SU-DHL-6 (cell line): ENCODE results near the gene ASPRV1.
"Not testable (repeated sequence)": the region's sequence is repeated elsewhere in the genome, so short reads cannot be mapped to it uniquely, and the experiment has no call there.

Experiments used
- H2AFZ ChIP-seq: fragments of 200-600 bp; sonication (generic); 2 replicates; pipeline ENCODE4 v1.6.1; 2014; ENCODE audit warnings: low read depth, mild to moderate bottlenecking, moderate library complexity, mixed read lengths, antibody characterized with exemption, low read length; ENCODE audit not compliant: severe bottlenecking
- H3F3A ChIP-seq: fragments of 200-600 bp; shearing (Covaris generic); 2 replicates; pipeline ENCODE4 v1.6.0; 2016; ENCODE audit warnings: antibody characterized with exemption, mild to moderate bottlenecking; ENCODE audit not compliant: insufficient read depth
- H3K27ac ChIP-seq: fragments of 200-600 bp; sonication (generic); 2 replicates; pipeline ENCODE4 v1.5.1; 2016; ENCODE audit warnings: low read depth, mild to moderate bottlenecking, low read length, moderate library complexity, mixed read lengths
- H3K27me3 ChIP-seq: fragments of 200-600 bp; sonication (generic), shearing (Covaris generic); 2 replicates; pipeline ENCODE4 v1.6.0; 2014; ENCODE audit warnings: mild to moderate bottlenecking, low read length
- H3K36me3 ChIP-seq: fragments of 200-600 bp; sonication (generic); 2 replicates; pipeline ENCODE4 v1.6.1; 2014; ENCODE audit warnings: mild to moderate bottlenecking, low read length, mixed read lengths
- H3K4me2 ChIP-seq: fragments of 300-600, 200-600 bp; shearing (Covaris generic), sonication (generic); 2 replicates; pipeline ENCODE4 v1.6.0; 2014; ENCODE audit warnings: low read length, low read depth, mild to moderate bottlenecking; ENCODE audit not compliant: poor library complexity, severe bottlenecking
- H3K4me3 ChIP-seq: fragments of 200-600 bp; sonication (generic); 2 replicates; pipeline ENCODE4 v1.5.1; 2014; ENCODE audit warnings: antibody characterized with exemption, low read length, mild to moderate bottlenecking, mixed read lengths; ENCODE audit not compliant: insufficient read depth, poor library complexity, severe bottlenecking
- H3K79me2 ChIP-seq: fragments of 200-600 bp; sonication (generic); 2 replicates; pipeline ENCODE4 v1.6.1; 2014; ENCODE audit warnings: mild to moderate bottlenecking, low read length, moderate library complexity; ENCODE audit not compliant: insufficient read depth
- H3K9ac ChIP-seq: fragments of 200-600 bp; sonication (generic); 2 replicates; pipeline ENCODE4 v1.7.0; 2014; ENCODE audit warnings: mild to moderate bottlenecking, low read length
- H3K9me2 ChIP-seq: fragments of 200-600 bp; sonication (generic); replicated peaks from 2 replicates; pipeline ENCODE4 v1.6.1; 2014; ENCODE audit warnings: low read length; ENCODE audit not compliant: insufficient read depth
- H3K9me3 ChIP-seq: fragments of 200-600 bp; sonication (generic); 2 replicates; pipeline ENCODE4 v1.6.1; 2014; ENCODE audit warnings: low read length, mixed read lengths; ENCODE audit not compliant: insufficient read depth
- H4K20me1 ChIP-seq: fragments of 200-600 bp; sonication (generic); 2 replicates; pipeline ENCODE4 v1.6.1; 2014; ENCODE audit warnings: low read depth, mild to moderate bottlenecking, antibody characterized with exemption, low read length, moderate library complexity, mixed read lengths
- CTCF ChIP-seq: fragments of 200-600 bp; sonication (generic); IDR thresholded peaks from one replicate; pipeline ENCODE4 v1.5.1; 2017; ENCODE audit warnings: antibody characterized with exemption, mild to moderate bottlenecking, low read length, moderate library complexity; ENCODE audit not compliant: insufficient read depth, poor library complexity, severe bottlenecking
- EZH2phosphoT487 ChIP-seq: fragments of 200-600 bp; sonication (generic), shearing (Covaris generic); conservative IDR thresholded peaks from 2 replicates; pipeline ENCODE4 v1.6.1; 2018; ENCODE audit warnings: mild to moderate bottlenecking, antibody characterized with exemption, low read length, moderate library complexity, mixed read lengths

Gene ASPRV1

DNA sequence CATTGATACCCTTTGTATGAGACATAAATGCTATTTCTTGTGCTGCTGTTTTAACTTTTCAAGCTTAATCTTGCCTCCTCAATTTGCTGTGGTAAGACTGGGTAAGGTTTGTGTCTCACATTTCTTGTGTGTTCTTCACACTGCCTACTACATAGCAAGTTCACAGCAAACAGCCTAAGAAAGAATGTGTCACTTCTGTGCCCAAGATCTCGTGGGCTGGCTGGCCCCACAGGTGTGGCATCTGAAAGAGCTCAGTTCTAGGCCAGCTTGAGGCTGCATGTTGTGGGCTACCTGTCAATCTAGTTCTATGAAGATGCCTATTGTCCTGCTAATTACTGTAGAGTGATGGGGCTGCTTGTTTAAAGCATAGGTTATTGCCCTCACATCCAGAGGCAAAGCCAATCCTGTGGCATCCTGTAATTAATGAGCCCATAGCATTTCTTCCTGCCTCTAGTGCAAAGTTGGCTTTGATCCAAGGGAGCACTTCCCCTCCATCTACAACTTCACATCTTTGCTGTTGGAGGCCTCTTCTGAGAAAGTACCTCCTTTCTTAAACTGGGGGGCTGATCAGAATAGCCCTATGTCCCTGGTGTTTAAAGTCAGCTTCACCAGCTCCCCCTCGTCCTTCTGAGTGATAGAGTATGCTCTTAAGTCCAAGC, 40.9 kb upstream of the ASPRV1 start:
- H4K20me1 ChIP-seq: no peaks in the 10 kb centered on the region
- no peaks in the 10 kb centered on the region for H3K36me3 ChIP-seq
- H3K9me3 ChIP-seq: no peaks in the 10 kb centered on the region
- no peaks in the 10 kb centered on the region for H3K27me3 ChIP-seq
- no peaks in the 10 kb centered on the region for H3K79me2 ChIP-seq
- no peak overlapping the region for H3K27ac ChIP-seq
- no peak overlapping the region for H3K4me2 ChIP-seq
- H3F3A ChIP-seq: no peaks in the 10 kb centered on the region
- no peaks in the 10 kb centered on the region for H3K9me2 ChIP-seq
- no peak overlapping the region for H2AFZ ChIP-seq
- no peak overlapping the region for H3K9ac ChIP-seq
- H3K4me3 ChIP-seq: no peak overlapping the region
- no peak for TF ChIP-seq EZH2phosphoT487
- TF ChIP-seq CTCF: no peak

DNA sequence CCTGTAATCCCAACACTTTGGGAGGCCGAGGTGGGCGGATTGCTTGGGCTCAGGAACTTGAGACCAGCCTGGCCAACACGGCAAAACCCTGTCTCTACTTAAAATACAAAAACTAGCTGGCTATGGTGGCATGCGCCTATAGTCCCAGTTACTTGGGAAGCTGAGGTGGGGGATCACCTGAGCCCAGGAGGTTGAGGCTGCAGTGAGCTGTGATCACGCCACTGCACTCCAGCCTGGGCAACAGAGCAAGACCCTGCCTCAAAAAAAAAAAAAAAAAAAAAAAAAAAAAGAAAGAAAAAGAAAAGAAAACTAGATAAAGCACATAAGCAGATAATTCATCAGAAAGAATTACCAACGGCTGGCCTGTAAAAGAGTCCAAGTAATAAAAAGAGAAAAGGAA, 39.1 kb upstream of the ASPRV1 start:
- H3K9me3 ChIP-seq, H3K36me3 ChIP-seq, H3K4me2 ChIP-seq, H3K27ac ChIP-seq, H3K9ac ChIP-seq, H3K79me2 ChIP-seq, H3K4me3 ChIP-seq, H4K20me1 ChIP-seq, H2AFZ ChIP-seq, H3F3A ChIP-seq, H3K27me3 ChIP-seq, H3K9me2 ChIP-seq: not testable (repeated sequence)

- Histone ChIP-seq H3K4me3 (no peak overlapping the region), H4K20me1 (no peaks in the 10 kb centered on the region), H3K9me2 (no peaks in the 10 kb centered on the region), H2AFZ (no peak overlapping the region), H3K9ac (no peak overlapping the region), H3K4me2 (no peak overlapping the region), H3K27me3 (no peaks in the 10 kb centered on the region), H3K79me2 (no peaks in the 10 kb centered on the region), H3F3A (no peaks in the 10 kb centered on the region), H3K9me3 (no peaks in the 10 kb centered on the region), H3K27ac (no peak overlapping the region), H3K36me3 (no peaks in the 10 kb centered on the region)
- TF ChIP-seq EZH2phosphoT487 (no peak), CTCF (no peak)
Observed at GRCh38 chr2:69998761-69999160, 37.3 kb upstream of the ASPRV1 start.

- no peak for TF ChIP-seq EZH2phosphoT487
- no peak for TF ChIP-seq CTCF
- no peak overlapping the region for H3K27ac ChIP-seq
- no peaks in the 10 kb centered on the region for H3K79me2 ChIP-seq
- no peaks in the 10 kb centered on the region for H3F3A ChIP-seq
- H3K36me3 ChIP-seq: no peaks in the 10 kb centered on the region
- no peaks in the 10 kb centered on the region for H4K20me1 ChIP-seq
- H3K27me3 ChIP-seq: no peaks in the 10 kb centered on the region
- H2AFZ ChIP-seq: no peak overlapping the region
- no peak overlapping the region for H3K9ac ChIP-seq
- no peaks in the 10 kb centered on the region for H3K9me2 ChIP-seq
- no peak overlapping the region for H3K4me2 ChIP-seq
- no peak overlapping the region for H3K4me3 ChIP-seq
- no peaks in the 10 kb centered on the region for H3K9me3 ChIP-seq
Observed at GRCh38 chr2:69997015-69997830, 35.8 kb upstream of the ASPRV1 start.
